GM12878 (cell line): Measurements from ENCODE around the gene ARPP21. TPM values are rescaled to one million over a fixed set of nuclear protein-coding genes. Genes with fewer than 3 reads are reported as not detected.

ENCODE experiments used
- ATAC-seq: fragments of 200-7000 bp; cut with Tn5 transposase; 3 replicates; pipeline ENCODE4 v1.9.1; 2020; ENCODE audit warnings: mild to moderate bottlenecking, moderate library complexity
- BruUV-seq: library from RNA; stranded (reverse); fragments of 400-500 nt; replicated peaks from 2 replicates; lab custom pipeline; 2021; lab: Mats Ljungman, UMichigan
- CTCF ChIA-PET: fragments of 300-600 bp; sonication (Branson Sonifier 250); formaldehyde crosslinking; extraction: SDS; loops from one replicate; lab custom pipeline; 2021; ENCODE audit warnings: inconsistent platforms; lab: Yijun Ruan, JAX
- POLR2A ChIA-PET: fragments of 350-600 bp; formaldehyde crosslinking; extraction: SDS; loops from one replicate; lab custom pipeline; 2021; ENCODE audit warnings: inconsistent platforms; lab: Charles Lee
- RAD21 ChIA-PET: fragments of 300-600 bp; sonication (Branson Sonifier 250); formaldehyde crosslinking; loops from one replicate; lab custom pipeline; 2023; ENCODE audit warnings: antibody characterized with exemption; ENCODE audit not compliant: unreplicated experiment; lab: Charles Lee
- SMC1A ChIA-PET: fragments of 300-600 bp; sonication (Branson Sonifier 250); formaldehyde crosslinking; loops from one replicate; lab custom pipeline; 2023; ENCODE audit not compliant: unreplicated experiment, uncharacterized antibody; lab: Charles Lee
- DNase-seq: peaks from one replicate; pipeline ENCODE4 v3.0.0-alpha.2; 2011; ENCODE audit warnings: low read depth, low spot score
- FAIRE-seq: peaks from 3 replicates; lab custom pipeline; 2011; peaks lifted over from hg19 to GRCh38; lab: Jason Lieb, UNC
- H2AFZ ChIP-seq: 2 replicates; pipeline ENCODE4 v1.6.0; 2011; ENCODE audit warnings: low read depth, low read length, control low read depth; ENCODE audit not compliant: control insufficient read depth
- H3K27ac ChIP-seq: 2 replicates; pipeline ENCODE4 v1.5.1; 2011; ENCODE audit warnings: control low read depth; ENCODE audit not compliant: control insufficient read depth, insufficient read depth
- H3K27me3 ChIP-seq, 2 experiments: replicated peaks in 1 of 2; 2 replicates each; pipeline versions ENCODE4 v1.6.0 to v1.6.1; 2011; ENCODE audit warnings: low read length in 1 of 2; ENCODE audit not compliant: control insufficient read depth in 2 of 2, insufficient read depth in 2 of 2
- H3K36me3 ChIP-seq, 2 experiments: 2 replicates each; pipeline ENCODE4 v1.5.1; 2011; ENCODE audit warnings: low read length in 1 of 2; ENCODE audit not compliant: control insufficient read depth in 2 of 2, insufficient read depth in 2 of 2
- H3K4me1 ChIP-seq: 2 replicates; pipeline ENCODE4 v1.6.1; 2011; ENCODE audit warnings: mild to moderate bottlenecking, low read length, moderate library complexity, mixed read lengths; ENCODE audit not compliant: control insufficient read depth, insufficient read depth
- H3K4me2 ChIP-seq: 2 replicates; pipeline ENCODE4 v1.6.0; 2011; ENCODE audit warnings: control low read depth; ENCODE audit not compliant: control insufficient read depth, insufficient read depth
- H3K4me3 ChIP-seq: fragments of 200-600 bp; sonication (generic); 2 replicates; pipeline ENCODE4 v1.5.1; 2016
- H3K79me2 ChIP-seq: 2 replicates; pipeline ENCODE4 v1.6.0; 2011; ENCODE audit warnings: low read length; ENCODE audit not compliant: control insufficient read depth, insufficient read depth
- H3K9ac ChIP-seq: 2 replicates; pipeline ENCODE4 v1.8.0; 2011; ENCODE audit warnings: low read length, control low read depth, mixed read lengths; ENCODE audit not compliant: control insufficient read depth, insufficient read depth
- H3K9me3 ChIP-seq: replicated peaks from 3 replicates; pipeline ENCODE4 v1.5.1; 2011; ENCODE audit warnings: mild to moderate bottlenecking, low read length; ENCODE audit not compliant: control insufficient read depth, insufficient read depth
- H4K20me1 ChIP-seq: 2 replicates; pipeline ENCODE4 v1.6.0; 2011; ENCODE audit not compliant: control insufficient read depth, insufficient read depth
- ELK1 ChIP-seq: IDR thresholded peaks from 2 replicates; pipeline ENCODE4 v1.6.1; 2012; ENCODE audit warnings: low read depth, low read length, improper control_type of control experiment
- HDGF ChIP-seq: fragments of 450-650 bp; IDR thresholded peaks from 2 replicates; pipeline ENCODE4 v1.6.1; 2016; ENCODE audit warnings: antibody characterized with exemption
- IKZF2 ChIP-seq, 2 experiments: fragments of 450-650 bp; IDR thresholded peaks; 2 replicates each; pipeline ENCODE4 v1.6.1; 2017; ENCODE audit warnings: mild to moderate bottlenecking in 2 of 2, moderate library complexity in 2 of 2
- NFYA ChIP-seq: IDR thresholded peaks from 2 replicates; pipeline ENCODE4 v1.6.1; 2011; ENCODE audit warnings: low read depth, mild to moderate bottlenecking, low read length, improper control_type of control experiment, borderline replicate concordance
- RELB ChIP-seq: fragments of 450-650 bp; IDR thresholded peaks from 2 replicates; pipeline ENCODE4 v1.6.1; 2017; ENCODE audit warnings: low read depth, mild to moderate bottlenecking, moderate library complexity
- STAT1 ChIP-seq: fragments of 450-650 bp; conservative IDR thresholded peaks from 2 replicates; pipeline ENCODE4 v1.6.1; 2014; ENCODE audit warnings: antibody characterized with exemption, mild to moderate bottlenecking
- TARDBP ChIP-seq: IDR thresholded peaks from 2 replicates; pipeline ENCODE4 v1.6.1; 2016; ENCODE audit warnings: borderline replicate concordance
- WGBS: methylation state at CpG from one replicate; pipeline ENCODE4 v1.1.6; 2016; ENCODE audit warnings: low lambda C conversion rate; ENCODE audit not compliant: insufficient replicate concordance, insufficient coverage; ENCODE audit errors: missing lambda C conversion rate; 5-methylcytosine and 5-hydroxymethylcytosine counted together
- in situ Hi-C: fragments of 300-500 bp; cut with MboI; formaldehyde crosslinking; loops from 9 replicates; pipeline ENCODE4 v1.14.3; 2018; ENCODE audit warnings: mixed read lengths
- intact Hi-C: fragments of 100-400 bp; cut with micrococcal nuclease; formaldehyde crosslinking; loops from one replicate; pipeline ENCODE4 v1.14.2; 2022; ENCODE audit not compliant: unreplicated experiment
- polyA plus RNA-seq, 11 experiments: library from polyadenylated mRNA; depleted of rRNA in 4 of 11; unstranded in 6 of 11; stranded (reverse) in 5 of 11; fragments of >200 nt; fragmentation: Nextera tagmentation in 4 of 11; fragmentation: Illumina TruSeq in 1 of 11; extraction: Ambion mirVana in 4 of 11; extraction: Trizol in 1 of 11; gene quantifications; 1 replicate in 1 of 11; 2 replicates in 10 of 11; pipeline versions ENCODE4 v1.2.1 to v1.2.3, GENCODE V29; 2011 to 2016; ENCODE audit warnings: inconsistent platforms in 2 of 11, missing spikeins in 2 of 11, low read depth in 1 of 11
- total RNA-seq, 4 experiments: library from RNA; depleted of rRNA in 3 of 4; stranded (reverse); fragments of >200 nt in 3 of 4; fragmentation: Illumina TruSeq in 1 of 4; extraction: Trizol in 1 of 4; gene quantifications; 2 replicates each; pipeline versions ENCODE4 v1.2.1 to v1.2.3, GENCODE V29; 2013 to 2021
- TF ChIP-seq, protein P1 (sequence below): IDR thresholded peaks from 2 replicates; pipeline ENCODE4 v1.6.1; 2012; ENCODE audit warnings: improper control_type of control experiment, low read depth, low read length; ENCODE audit not compliant: insufficient replicate concordance

The ARPP21 gene
- total and polyA plus RNA-seq, 10 of the 15 experiments (the other 5 are each of a cell fraction or from before 2014, with no cell fraction given), result not detected

DNA sequence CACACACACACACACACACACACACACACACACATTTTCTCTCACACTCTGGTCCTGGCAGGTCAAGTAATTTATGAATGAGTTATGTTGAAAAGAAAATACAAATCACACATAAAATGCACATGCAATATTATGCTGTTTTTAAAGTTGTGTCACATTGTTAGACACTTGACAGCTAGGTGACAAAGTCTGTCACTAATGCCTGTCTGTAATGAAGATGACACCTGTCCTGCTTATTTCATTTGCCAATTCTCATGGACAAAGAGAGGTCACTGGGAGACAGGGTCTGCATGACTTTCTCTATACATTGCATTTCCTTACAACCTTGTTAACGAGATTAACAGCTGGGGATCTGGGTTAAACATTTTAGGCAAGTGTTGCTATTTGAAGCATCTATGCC is 71.2 kb downstream of the ARPP21 start (continued):
- TF ChIP-seq, protein P1, sequence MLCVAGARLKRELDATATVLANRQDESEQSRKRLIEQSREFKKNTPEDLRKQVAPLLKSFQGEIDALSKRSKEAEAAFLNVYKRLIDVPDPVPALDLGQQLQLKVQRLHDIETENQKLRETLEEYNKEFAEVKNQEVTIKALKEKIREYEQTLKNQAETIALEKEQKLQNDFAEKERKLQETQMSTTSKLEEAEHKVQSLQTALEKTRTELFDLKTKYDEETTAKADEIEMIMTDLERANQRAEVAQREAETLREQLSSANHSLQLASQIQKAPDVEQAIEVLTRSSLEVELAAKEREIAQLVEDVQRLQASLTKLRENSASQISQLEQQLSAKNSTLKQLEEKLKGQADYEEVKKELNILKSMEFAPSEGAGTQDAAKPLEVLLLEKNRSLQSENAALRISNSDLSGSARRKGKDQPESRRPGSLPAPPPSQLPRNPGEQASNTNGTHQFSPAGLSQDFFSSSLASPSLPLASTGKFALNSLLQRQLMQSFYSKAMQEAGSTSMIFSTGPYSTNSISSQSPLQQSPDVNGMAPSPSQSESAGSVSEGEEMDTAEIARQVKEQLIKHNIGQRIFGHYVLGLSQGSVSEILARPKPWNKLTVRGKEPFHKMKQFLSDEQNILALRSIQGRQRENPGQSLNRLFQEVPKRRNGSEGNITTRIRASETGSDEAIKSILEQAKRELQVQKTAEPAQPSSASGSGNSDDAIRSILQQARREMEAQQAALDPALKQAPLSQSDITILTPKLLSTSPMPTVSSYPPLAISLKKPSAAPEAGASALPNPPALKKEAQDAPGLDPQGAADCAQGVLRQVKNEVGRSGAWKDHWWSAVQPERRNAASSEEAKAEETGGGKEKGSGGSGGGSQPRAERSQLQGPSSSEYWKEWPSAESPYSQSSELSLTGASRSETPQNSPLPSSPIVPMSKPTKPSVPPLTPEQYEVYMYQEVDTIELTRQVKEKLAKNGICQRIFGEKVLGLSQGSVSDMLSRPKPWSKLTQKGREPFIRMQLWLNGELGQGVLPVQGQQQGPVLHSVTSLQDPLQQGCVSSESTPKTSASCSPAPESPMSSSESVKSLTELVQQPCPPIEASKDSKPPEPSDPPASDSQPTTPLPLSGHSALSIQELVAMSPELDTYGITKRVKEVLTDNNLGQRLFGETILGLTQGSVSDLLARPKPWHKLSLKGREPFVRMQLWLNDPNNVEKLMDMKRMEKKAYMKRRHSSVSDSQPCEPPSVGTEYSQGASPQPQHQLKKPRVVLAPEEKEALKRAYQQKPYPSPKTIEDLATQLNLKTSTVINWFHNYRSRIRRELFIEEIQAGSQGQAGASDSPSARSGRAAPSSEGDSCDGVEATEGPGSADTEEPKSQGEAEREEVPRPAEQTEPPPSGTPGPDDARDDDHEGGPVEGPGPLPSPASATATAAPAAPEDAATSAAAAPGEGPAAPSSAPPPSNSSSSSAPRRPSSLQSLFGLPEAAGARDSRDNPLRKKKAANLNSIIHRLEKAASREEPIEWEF, result no peak
- TF ChIP-seq HDGF, result no peak

DNA sequence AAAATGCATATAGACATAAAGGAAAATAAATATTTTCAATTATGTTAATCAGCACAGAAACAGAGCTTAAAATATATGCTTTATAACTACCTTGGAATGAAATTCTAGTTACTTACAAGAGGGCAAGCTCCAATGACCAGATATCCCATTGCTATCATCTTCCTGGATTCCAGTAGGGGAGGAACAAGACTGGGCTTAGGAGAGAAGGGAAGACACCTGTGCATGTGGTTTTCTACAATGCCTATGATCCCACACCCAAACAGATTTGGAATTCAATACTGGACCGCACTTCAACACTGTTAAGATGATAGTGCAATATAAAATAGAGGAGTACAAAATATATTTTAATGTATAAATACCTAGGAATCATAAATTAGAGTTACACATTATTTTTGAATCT is 79.6 kb downstream of the ARPP21 start:
- ChIA-PET RAD21 (no interaction called here), POLR2A (no interaction called here), SMC1A (no interaction called here), CTCF (no interaction called here)
- H3K27ac ChIP-seq, result no peak overlapping the region
- no peaks in the 10 kb centered on the region; a peak in 1 of 4 replicates for H3K27me3 ChIP-seq
- H2AFZ ChIP-seq, result no peak overlapping the region
- in situ Hi-C loops, result no loop called here
- H4K20me1 ChIP-seq, result no peaks in the 10 kb centered on the region
- WGBS, result 47% methylated on average over 1 of the region's 1 CpG
- no peaks in the 10 kb centered on the region for H3K36me3 ChIP-seq
- no peaks in the 10 kb centered on the region for H3K9me3 ChIP-seq
- intact Hi-C loops, result no loop called here
- TF ChIP-seq STAT1, result no peak
- TF ChIP-seq IKZF2 (IDR thresholded peaks at IDR 0.05), result no peak
- no peak for TF ChIP-seq TARDBP
- TF ChIP-seq NFYA, result no peak
- no peak for TF ChIP-seq ELK1
- no peak for TF ChIP-seq RELB
- no peak overlapping the region for H3K9ac ChIP-seq
- ATAC-seq (no peak), FAIRE-seq (no peak), DNase-seq (no peak)
- H3K4me2 ChIP-seq, result no peak overlapping the region
- no TSS peak for BruUV-seq
- no peaks in the 10 kb centered on the region for H3K4me1 ChIP-seq
- no peak overlapping the region for H3K4me3 ChIP-seq
- no peaks in the 10 kb centered on the region for H3K79me2 ChIP-seq
